NCI-H1105 treated with DMSO at 0.1 percent for 48 hours (cell line): Measurements from ENCODE around the gene TRIM42.

Experiments used
- DNase-seq: peaks from one replicate; lab custom pipeline; 2025; lab: John Stamatoyannopoulos, UW

Gene TRIM42

GRCh38 chr3:140710711-140711389, 33.0 kb downstream of the TRIM42 start:
- DNase-seq = no peak

GRCh38 chr3:140711390-140712035, 33.6 kb downstream of the TRIM42 start:
- no peak for DNase-seq

GRCh38 chr3:140712301-140712700, 34.4 kb downstream of the TRIM42 start:
- DNase-seq = no peak

DNA sequence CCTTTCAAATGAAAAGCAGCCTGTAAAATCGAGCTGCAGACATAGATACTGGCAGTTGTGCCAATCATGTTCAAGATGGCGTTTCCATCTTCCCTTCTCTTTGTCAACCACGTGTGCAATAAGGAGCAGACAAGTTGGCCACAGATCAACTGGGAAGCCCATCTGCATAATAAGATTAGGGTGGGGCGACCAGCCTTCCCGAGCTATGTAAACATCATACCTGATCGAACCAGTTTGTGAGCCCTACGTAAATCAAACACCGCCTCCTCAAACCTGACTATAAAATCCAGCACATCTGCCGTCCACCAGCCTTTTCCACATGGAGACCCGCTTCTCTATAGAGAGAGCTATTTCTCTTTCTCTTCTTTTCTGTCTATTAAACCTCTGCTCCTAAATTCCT, 37.2 kb downstream of the TRIM42 start:
- DNase-seq = peak; percentile 64

GRCh38 chr3:140717921-140718320, 40.1 kb downstream of the TRIM42 start:
- DNase-seq = no peak

DNA sequence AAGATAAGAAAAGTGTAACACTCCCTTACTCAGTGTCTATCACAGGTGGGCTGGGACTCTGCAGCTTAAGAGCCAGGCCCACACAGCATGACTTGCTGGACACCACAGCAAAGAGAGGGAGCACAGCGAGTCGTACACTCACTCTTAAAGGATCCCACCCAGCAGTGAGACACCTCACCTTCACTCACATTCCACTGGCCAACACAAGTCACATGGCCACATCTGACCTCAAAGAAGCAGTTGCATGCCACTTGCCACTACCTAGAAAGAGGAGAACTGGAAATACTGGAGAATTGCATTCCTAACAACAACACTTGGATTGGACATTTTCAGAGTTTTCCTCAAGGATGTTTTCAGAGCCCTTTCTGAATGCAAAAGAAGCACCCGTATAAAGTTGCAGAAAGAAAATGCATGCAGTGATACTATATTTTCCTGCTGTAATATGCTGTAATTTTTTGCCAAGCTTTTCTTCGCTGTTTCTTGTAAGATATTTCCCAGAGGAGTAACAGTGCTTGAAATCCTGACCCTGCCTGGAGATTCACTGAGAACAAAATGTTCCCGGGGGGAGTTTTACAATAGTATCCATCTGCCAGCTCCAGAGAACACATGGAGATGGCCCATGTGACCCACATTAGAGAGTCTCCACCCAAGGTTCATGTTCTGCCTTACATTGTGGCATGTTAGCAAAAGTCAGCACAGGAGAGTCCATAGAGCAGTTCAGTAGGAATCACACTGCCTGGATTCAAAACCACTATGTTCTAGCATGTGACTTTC, 42.2 kb downstream of the TRIM42 start:
- DNase-seq = no peak

DNA sequence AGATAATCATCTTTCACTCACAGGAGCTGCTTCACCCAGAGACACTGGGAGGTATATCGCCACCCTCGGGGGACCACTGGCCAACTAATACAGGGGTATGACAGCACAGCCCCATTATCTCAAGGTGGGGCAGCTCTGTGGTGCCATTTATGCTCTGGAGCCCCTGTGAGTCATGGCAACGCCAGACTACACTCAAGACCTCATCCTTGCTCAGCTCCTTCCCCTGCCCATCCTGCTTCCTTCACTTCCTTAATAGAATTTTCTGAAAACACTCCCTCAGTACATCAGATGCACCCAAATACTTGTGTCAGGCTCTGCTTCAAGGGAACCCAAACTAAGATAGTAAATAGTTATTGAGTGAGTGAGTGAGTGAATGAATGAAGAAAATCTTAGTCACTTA, 45.7 kb downstream of the TRIM42 start:
- DNase-seq = no peak

DNA sequence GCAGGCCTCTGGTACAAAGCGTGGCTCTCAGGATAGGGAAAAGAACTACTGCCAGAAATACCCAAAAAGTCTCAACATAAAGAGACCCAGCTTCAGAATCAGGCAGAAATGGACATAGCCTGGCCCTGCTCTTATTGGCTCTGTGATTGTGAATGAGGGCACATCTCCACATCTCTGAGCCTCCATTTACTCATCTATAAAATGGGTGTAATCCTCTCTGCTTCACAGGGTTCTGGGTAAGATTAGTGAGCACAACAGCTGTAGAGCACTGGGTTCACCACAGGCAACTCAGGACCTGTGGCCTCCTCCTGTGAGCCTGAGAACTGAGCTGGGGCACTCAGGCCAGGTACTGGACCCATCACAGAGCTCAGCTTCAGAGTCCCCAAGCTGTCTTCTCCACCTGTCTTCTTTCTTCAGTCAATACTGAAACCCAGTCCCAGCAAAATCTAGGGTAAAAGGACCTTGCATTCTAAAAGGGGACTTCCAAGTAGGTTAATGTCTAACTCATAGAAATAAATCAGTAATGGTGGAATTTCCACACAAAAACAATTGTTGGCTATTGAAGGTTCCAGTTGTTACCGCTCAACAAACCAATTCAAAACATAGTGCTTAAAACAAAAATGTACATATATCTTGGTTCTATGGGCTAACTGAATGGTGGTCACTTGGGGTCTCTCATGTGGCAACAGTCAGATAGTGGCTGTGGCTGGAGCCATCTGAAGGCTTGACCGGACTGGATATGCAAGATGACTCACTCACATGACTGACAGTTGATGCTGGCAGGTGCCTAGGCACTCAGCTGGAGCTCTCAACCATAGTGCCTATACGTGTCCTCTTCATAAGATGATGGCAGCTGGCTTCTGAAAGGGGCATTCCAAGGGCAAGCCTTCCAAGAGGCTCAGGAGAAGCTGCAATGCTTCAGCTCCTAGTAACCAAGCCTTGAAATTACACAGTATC, 47.3 kb downstream of the TRIM42 start:
- DNase-seq = no peak

DNA sequence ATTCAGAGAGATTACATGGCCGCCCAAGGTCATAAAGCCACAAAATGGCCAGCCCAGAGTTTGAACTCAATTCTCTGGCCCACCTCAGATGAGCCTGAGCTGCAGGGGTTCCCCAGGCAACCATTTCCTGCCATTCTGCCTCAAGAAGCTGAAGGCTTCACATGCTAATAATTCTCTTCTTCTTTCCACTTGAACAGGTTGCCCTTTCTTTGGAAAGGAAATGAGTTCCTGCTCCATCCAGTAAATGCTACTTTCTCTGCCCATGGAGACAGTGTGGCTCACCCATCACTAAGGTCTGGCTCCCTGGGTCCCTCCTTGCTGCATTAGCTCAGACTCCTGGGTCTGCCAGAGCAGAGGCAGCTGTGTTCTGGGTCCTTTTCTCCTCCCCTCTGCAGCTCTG, 48.2 kb downstream of the TRIM42 start:
- no peak for DNase-seq

DNA sequence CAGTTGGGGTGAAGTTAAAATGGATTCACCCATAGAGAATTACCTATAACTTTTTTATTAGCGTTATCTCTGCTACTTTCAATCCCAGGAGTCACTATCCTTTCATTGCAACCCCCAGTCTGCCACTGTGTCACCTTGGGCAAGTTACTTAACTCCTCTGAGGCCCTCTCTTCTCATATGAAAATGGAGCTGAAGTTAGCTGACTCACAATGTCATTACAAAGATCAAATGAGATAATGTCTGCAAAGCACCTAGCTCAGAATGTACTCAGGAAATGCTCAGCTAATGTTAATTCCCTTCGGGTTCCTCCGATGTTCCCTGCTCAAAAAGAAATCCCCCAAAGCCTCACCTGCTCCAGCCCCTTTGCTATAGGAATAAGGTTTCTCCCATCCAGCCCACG, 50.0 kb downstream of the TRIM42 start:
- DNase-seq = no peak

DNA sequence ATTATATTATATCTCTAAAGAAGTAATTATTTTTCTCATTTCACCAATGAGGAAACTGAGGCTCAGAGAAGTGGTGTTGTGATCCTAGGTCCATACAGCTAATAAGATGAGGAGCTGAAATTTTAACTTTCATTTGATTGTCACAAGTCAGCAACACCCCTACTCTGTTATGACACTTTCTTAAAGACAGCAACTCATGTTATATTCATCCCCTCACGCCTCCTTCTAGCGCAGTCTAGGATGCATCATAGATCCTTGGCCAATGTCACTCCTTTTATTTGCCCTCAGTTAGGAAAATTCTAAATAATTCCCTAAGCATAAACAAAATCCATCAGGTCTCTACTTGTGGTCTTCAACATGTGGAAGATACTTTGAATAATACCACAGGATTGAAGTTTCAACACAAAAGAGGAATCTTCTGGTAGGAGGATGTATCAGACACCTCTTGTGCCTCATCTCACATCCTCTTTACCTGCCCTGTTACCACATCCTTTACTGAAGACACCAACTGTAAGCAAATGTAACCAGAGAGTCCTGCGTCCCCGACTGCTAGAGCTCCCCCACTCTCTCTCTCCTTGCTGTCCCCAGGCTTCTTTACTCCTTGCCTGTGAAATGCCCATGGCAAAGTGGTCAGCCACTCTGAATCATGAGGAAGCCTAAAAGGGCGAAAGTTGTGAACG, 53.7 kb downstream of the TRIM42 start:
- no peak for DNase-seq

DNA sequence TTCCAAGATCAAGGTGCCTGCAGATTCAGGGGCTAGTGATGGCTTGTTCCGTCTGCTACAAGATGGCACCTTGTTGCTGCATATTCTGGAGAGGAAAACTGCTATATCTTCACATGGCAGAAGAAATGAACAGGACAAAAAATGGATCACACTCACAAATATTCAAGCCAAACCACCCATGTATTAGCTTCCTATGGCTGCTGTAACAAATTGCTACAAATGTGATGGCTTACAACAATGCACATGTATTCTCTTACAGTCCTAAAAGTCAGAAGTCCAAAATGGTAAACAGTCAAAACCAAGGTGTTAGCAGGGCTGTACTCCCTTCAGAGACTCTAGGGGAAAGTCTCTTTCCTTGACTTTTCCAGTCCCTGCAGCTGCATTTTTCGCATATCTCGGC, 55.8 kb downstream of the TRIM42 start:
- no peak for DNase-seq

GRCh38 chr3:140736863-140737460, 59.1 kb downstream of the TRIM42 start:
- DNase-seq = peak; percentile 79

DNA sequence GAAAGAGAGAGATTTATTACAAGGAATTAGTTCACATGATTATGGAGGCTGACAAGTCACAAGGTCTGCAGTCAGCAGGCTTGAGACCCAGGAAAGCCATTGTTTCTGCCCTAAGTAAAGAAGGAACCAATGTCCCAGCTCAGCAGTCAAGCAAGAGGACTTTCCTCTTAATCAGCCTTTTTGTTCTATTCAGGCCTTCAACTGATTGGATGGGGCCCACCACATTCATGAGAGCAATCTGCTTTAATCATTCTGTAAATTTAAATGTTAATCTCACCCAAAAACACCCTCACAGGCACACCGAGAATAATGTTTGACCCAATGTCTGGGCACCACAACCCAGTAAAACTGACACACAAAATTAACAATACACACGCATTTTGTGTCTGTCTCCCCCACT, 64.3 kb downstream of the TRIM42 start:
- no peak for DNase-seq

DNA sequence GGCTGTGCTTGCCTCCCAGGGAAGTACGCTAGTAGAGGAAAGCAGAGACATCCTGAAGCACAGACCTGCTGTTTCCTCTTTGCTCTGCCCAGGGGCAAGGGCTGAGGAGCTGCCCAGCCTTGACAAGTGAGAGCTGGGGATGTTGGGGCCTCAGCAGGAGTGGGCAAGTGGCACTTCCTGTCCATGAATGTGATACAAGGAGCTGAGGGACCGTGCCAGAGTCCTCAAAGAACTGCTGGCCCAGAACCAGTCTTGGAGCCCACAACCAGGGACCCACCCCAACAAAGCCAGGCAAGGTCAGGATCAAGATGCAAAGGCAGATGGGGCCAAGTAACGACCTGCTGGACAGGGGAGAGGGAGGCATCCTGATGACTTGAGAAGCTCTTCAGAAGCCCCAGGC, 70.3 kb downstream of the TRIM42 start:
- no peak for DNase-seq

- no peak for DNase-seq
Measured at GRCh38 chr3:140748903-140749302, 71.0 kb downstream of the TRIM42 start.
